Astrocyte of the spinal cord (primary cell): ENCODE data around the gene MEGF11.

ENCODE experiments used
- DNase-seq: peaks from one replicate; pipeline ENCODE4 v3.0.0; 2011; ENCODE audit warnings: low read depth, low spot score
- H3K4me3 ChIP-seq: 2 replicates; pipeline ENCODE4 v1.5.1; 2011; ENCODE audit warnings: low read depth, mild to moderate bottlenecking, low read length, moderate library complexity
- in situ Hi-C: cut with HindIII; loops from 2 replicates; pipeline ENCODE4 v1.10.0; 2017; ENCODE audit warnings: low sequenced_read_pairs
- TF ChIP-seq, protein P1 (sequence below): IDR thresholded peaks from 2 replicates; pipeline ENCODE4 v1.5.1; 2012; ENCODE audit warnings: low read depth, mild to moderate bottlenecking, low read length, inconsistent platforms

MEGF11 gene

GRCh38 chr15:65949491-65949890 lies 304.1 kb downstream of the MEGF11 start:
- DNase-seq = no peak
- TF ChIP-seq, protein P1, sequence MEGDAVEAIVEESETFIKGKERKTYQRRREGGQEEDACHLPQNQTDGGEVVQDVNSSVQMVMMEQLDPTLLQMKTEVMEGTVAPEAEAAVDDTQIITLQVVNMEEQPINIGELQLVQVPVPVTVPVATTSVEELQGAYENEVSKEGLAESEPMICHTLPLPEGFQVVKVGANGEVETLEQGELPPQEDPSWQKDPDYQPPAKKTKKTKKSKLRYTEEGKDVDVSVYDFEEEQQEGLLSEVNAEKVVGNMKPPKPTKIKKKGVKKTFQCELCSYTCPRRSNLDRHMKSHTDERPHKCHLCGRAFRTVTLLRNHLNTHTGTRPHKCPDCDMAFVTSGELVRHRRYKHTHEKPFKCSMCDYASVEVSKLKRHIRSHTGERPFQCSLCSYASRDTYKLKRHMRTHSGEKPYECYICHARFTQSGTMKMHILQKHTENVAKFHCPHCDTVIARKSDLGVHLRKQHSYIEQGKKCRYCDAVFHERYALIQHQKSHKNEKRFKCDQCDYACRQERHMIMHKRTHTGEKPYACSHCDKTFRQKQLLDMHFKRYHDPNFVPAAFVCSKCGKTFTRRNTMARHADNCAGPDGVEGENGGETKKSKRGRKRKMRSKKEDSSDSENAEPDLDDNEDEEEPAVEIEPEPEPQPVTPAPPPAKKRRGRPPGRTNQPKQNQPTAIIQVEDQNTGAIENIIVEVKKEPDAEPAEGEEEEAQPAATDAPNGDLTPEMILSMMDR = no peak
- in situ Hi-C loops = no loop called here
- H3K4me3 ChIP-seq = no peak overlapping the region

DNA sequence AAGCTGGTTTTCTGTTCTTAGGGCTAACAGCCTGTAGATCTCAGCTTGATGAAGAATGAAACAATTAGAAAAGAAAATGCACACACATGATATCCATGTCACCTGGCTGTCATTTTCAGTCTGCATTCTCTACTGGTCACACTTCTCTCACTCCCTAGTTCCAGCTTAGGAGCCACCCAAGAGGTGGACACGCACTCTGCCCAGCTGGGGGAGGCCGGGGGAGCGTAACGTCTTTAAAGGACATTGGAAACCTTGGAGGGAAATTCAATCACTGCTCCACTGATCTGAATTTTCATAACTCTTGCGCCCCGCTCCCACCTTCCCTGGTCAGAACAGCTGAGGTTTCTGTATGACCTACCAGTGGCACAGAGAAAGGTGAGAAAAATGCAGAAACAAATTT lies 304.5 kb downstream of the MEGF11 start:
- in situ Hi-C loops = no loop called here
- TF ChIP-seq, protein P1 = no peak

GRCh38 chr15:65948383-65948782 lies 305.2 kb downstream of the MEGF11 start:
- no peak overlapping the region for H3K4me3 ChIP-seq
- TF ChIP-seq, protein P1 = no peak
- DNase-seq = no peak
- in situ Hi-C loops = no loop called here

More for the DNA sequence above, 304.5 kb downstream of the MEGF11 start:
- no peak overlapping the region for H3K4me3 ChIP-seq
- DNase-seq = no peak

DNA sequence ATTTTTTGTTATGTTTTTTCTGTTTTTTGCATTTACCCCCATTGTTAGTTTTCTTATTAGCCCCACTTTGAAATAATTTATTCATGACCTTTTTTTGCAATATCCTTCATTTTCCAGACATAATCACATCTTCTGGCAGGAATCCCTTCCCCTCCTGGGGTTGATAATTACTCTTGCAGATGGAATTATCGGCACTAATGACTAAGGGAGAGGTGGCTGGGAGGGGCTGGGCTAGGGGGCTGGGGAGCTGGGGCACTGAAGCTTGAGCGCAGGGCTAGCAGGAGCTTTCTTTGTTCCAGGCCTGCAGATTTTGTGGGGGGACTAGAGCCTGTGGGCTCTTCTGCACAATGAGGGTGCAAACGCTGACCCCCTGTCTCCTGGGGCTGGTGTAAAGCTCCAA lies 306.5 kb downstream of the MEGF11 start:
- in situ Hi-C loops = no loop called here
- no peak for DNase-seq
- TF ChIP-seq, protein P1 = no peak
- H3K4me3 ChIP-seq = no peak overlapping the region

GRCh38 chr15:65945616-65946015 lies 307.9 kb downstream of the MEGF11 start:
- no peak for DNase-seq
- H3K4me3 ChIP-seq = no peak overlapping the region
- in situ Hi-C loops = no loop called here
- TF ChIP-seq, protein P1 = no peak

GRCh38 chr15:65944404-65944803 lies 309.1 kb downstream of the MEGF11 start:
- no peak for DNase-seq
- H3K4me3 ChIP-seq = no peak overlapping the region
- in situ Hi-C loops = no loop called here
- TF ChIP-seq, protein P1 = no peak

- TF ChIP-seq, protein P1 = no peak
- peak; percentile 18 for DNase-seq
- in situ Hi-C loops = no loop called here
- no peak overlapping the region for H3K4me3 ChIP-seq
Measured at GRCh38 chr15:65942436-65942835, 311.1 kb downstream of the MEGF11 start.
